ENCODE measurements around the gene PARD3B.

Gene PARD3B

GRCh38 chr2:204657024-204657423 is 111.7 kb downstream of the PARD3B start:
- TF ChIP-seq, protein P1, sequence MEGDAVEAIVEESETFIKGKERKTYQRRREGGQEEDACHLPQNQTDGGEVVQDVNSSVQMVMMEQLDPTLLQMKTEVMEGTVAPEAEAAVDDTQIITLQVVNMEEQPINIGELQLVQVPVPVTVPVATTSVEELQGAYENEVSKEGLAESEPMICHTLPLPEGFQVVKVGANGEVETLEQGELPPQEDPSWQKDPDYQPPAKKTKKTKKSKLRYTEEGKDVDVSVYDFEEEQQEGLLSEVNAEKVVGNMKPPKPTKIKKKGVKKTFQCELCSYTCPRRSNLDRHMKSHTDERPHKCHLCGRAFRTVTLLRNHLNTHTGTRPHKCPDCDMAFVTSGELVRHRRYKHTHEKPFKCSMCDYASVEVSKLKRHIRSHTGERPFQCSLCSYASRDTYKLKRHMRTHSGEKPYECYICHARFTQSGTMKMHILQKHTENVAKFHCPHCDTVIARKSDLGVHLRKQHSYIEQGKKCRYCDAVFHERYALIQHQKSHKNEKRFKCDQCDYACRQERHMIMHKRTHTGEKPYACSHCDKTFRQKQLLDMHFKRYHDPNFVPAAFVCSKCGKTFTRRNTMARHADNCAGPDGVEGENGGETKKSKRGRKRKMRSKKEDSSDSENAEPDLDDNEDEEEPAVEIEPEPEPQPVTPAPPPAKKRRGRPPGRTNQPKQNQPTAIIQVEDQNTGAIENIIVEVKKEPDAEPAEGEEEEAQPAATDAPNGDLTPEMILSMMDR (IDR thresholded peaks at IDR 0.05; ENCODE audit: insufficient read depth, low read depth, low read length, missing control alignments) = no peak
- DNase-seq (ENCODE audit: low read depth) = no peak
- H3K4me3 ChIP-seq (ENCODE audit: low read depth, low read length) = no peak overlapping the region

- no peak for DNase-seq (ENCODE audit: low read depth)
- H3K4me3 ChIP-seq (ENCODE audit: low read depth, low read length) = no peak overlapping the region
- TF ChIP-seq, protein P1 (IDR thresholded peaks at IDR 0.05; ENCODE audit: insufficient read depth, low read depth, low read length, missing control alignments) = no peak
Measured at GRCh38 chr2:204662956-204663355, 117.7 kb downstream of the PARD3B start.

DNA sequence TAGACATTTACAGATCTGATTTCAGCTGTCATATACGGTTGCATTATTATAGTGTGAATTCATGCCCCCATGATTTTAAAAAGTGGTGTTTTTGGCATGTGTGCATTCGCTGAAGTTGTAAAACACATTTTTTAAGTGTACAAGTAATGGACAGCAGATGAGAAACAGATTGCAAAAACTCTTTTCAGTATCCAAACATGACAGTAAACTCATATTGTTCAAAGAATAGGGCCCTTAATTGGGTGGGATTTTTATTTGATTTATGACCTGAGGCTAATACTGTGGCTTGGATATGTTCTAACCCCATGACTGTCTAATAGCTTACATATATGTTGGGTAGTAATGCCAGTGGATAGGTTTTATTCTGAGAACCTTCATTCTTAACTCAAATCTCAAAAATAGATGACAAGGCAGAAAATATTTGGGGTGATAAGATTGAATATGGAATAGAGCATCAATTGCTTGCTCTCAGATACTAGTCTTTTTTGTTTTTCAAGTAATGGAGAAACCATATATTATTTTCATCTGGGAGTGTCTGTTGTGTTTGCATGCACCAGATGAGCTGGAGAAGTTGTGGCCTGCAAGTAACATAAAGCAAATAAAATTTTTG is 118.6 kb downstream of the PARD3B start:
- DNase-seq (ENCODE audit: low read depth) = no peak
- TF ChIP-seq, protein P1 (IDR thresholded peaks at IDR 0.05; ENCODE audit: insufficient read depth, low read depth, low read length, missing control alignments) = no peak
- H3K4me3 ChIP-seq (ENCODE audit: low read depth, low read length) = no peak overlapping the region

DNA sequence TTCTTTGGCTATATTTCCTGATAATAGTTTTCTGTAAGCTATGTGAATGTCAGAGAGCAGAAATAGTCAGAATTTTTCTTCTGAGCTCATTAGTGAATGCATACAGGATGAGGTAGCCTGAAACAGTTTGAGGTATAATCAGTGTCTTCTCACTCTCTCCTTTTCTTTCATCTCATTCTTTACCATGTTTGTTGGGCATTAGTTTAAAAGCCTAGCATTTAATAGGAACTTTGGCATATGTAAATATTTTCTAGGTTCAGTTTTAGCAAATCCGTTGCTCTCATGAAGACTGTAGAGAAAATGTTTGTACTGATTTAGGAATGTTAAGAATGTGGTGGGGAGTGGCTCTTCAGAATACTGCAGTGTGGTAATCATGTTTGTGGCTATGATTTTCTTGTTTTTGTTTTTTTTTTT is 119.4 kb downstream of the PARD3B start:
- no peak overlapping the region for H3K4me3 ChIP-seq (ENCODE audit: low read depth, low read length)
- no peak for DNase-seq (ENCODE audit: low read depth)
- TF ChIP-seq, protein P1 (IDR thresholded peaks at IDR 0.05; ENCODE audit: insufficient read depth, low read depth, low read length, missing control alignments) = no peak

- TF ChIP-seq, protein P1 (IDR thresholded peaks at IDR 0.05; ENCODE audit: insufficient read depth, low read depth, low read length, missing control alignments) = no peak
- no peak for DNase-seq (ENCODE audit: low read depth)
Measured at GRCh38 chr2:204665207-204665606, 119.9 kb downstream of the PARD3B start.

GRCh38 chr2:204665771-204666170 is 120.5 kb downstream of the PARD3B start:
- DNase-seq (ENCODE audit: low read depth) = no peak
- TF ChIP-seq, protein P1 (IDR thresholded peaks at IDR 0.05; ENCODE audit: insufficient read depth, low read depth, low read length, missing control alignments) = no peak
- H3K4me3 ChIP-seq (ENCODE audit: low read depth, low read length) = no peak overlapping the region

More at GRCh38 chr2:204665207-204665606, 119.9 kb downstream of the PARD3B start:
- H3K4me3 ChIP-seq (ENCODE audit: low read depth, low read length) = no peak overlapping the region

DNA sequence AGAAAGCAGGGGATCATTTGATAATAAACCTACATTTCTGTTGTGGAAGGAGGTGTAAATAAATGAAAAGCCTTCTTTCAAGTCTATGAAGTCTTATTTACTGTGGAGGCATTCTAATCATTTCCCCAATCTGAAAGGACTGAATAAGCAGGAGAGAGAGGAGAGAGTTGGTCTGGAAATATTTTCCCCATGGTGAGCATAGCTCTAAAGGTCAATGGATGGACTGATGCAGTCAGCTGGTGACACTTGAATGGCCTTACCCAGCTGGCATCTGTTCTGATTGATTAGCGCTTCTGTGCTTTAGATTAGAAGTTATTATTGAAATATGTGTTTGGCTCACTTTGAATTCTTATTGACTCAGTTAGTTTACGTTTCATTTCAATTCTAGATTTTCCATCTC is 122.7 kb downstream of the PARD3B start:
- H3K4me3 ChIP-seq (ENCODE audit: low read depth, low read length) = no peak overlapping the region
- DNase-seq (ENCODE audit: low read depth) = no peak
- TF ChIP-seq, protein P1 (IDR thresholded peaks at IDR 0.05; ENCODE audit: insufficient read depth, low read depth, low read length, missing control alignments) = no peak

Measured in GM12865 (cell line).